Activated B cell treated with CpG ODN at 0.5 μM for 24 hours (primary cell): ENCODE results near the gene ADAMTS8. TPM values are rescaled to one million over a fixed set of nuclear protein-coding genes. Genes with fewer than 3 reads are reported as not detected.

Experiments
- ATAC-seq: fragments of 200-7000 bp; cut with Tn5 transposase; one replicate; pipeline ENCODE4 v1.10.0; 2021; ENCODE audit warnings: low read depth, mild to moderate bottlenecking, moderate library complexity
- CTCF ChIA-PET: fragments of 350-600 bp; sonication (Branson Sonifier 250); formaldehyde crosslinking; loops from one replicate; lab custom pipeline; 2021; ENCODE audit warnings: antibody characterized with exemption; lab: Charles Lee
- POLR2A ChIA-PET: fragments of 350-600 bp; sonication (Branson Sonifier 250); formaldehyde crosslinking; loops from one replicate; lab custom pipeline; 2021; ENCODE audit warnings: antibody characterized with exemption; lab: Charles Lee
- DNase-seq: peaks from one replicate; pipeline ENCODE4 v3.0.0; 2022
- H3K27ac Mint-ChIP-seq: one replicate; pipeline ENCODE4 v1.8.0; 2020; ENCODE audit warnings: mixed read lengths
- H3K27me3 Mint-ChIP-seq: one replicate; pipeline ENCODE4 v1.8.0; 2021; ENCODE audit warnings: mixed read lengths
- H3K36me3 Mint-ChIP-seq: one replicate; pipeline ENCODE4 v1.8.0; 2021; ENCODE audit warnings: low read depth, mixed read lengths
- H3K4me1 Mint-ChIP-seq: one replicate; pipeline ENCODE4 v1.8.0; 2021; ENCODE audit warnings: mixed read lengths
- H3K4me3 Mint-ChIP-seq: one replicate; pipeline ENCODE4 v1.8.0; 2020; ENCODE audit warnings: mild to moderate bottlenecking, mixed read lengths
- H3K9me3 Mint-ChIP-seq: one replicate; pipeline ENCODE4 v1.8.0; 2020; ENCODE audit warnings: mixed read lengths
- intact Hi-C: fragments of 100-400 bp; cut with micrococcal nuclease; formaldehyde crosslinking; loops from one replicate; pipeline ENCODE4 v1.15.1; 2024
- total RNA-seq: library from RNA; stranded (reverse); gene quantifications from 2 replicates; pipeline ENCODE4 v1.2.3, GENCODE V29; 2022
- TF ChIP-seq, protein P1 (sequence below): fragments of 200-600 bp; IDR thresholded peaks from one replicate; pipeline ENCODE4 v1.8.0; 2022; ENCODE audit warnings: antibody characterized with exemption, mild to moderate bottlenecking

Gene ADAMTS8
- total RNA-seq, 1 donor from 2014 or later = not detected

DNA sequence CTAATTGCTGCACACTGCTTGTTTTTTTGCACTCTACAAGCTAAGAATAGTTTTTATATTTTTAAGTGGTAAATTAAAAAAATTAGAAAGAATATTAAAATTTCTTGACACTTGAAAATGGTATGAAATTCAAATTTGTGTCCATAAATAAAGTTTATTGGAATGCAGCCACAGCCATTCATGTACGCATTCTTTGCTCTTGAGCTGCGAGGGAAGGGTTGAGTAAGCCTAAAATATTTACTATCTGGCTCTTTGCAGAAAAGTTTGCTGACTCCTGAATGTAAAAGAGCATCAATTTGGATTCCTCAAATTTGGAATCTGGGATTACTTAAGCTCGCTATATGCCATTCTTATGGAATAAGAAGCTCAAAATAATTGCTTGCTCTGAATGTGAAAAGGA lies 3.4 kb upstream of the ADAMTS8 start:
- Mint-ChIP-seq H3K36me3 (no peaks in the 10 kb centered on the region), H3K4me3 (no peak overlapping the region), H3K4me1 (peaks cover 16% of the 10 kb centered on the region), H3K27me3 (peaks cover 36% of the 10 kb centered on the region), H3K27ac (no peak overlapping the region), H3K9me3 (no peaks in the 10 kb centered on the region)
- intact Hi-C loops = loop anchor here (5.0 kb wide), 1 partner anchor 510 kb away; no protein-coding TSS in a partner anchor
- ChIA-PET POLR2A (no interaction called here), CTCF (interaction anchor here (1.0 to 5.9 kb wide), 7 partner anchors 11 to 484 kb away, joined by 3 to 118 read pairs (median 17); partner anchors contain the start of gene SNX19)
- no peak for ATAC-seq
- no peak for DNase-seq
- TF ChIP-seq, protein P1, sequence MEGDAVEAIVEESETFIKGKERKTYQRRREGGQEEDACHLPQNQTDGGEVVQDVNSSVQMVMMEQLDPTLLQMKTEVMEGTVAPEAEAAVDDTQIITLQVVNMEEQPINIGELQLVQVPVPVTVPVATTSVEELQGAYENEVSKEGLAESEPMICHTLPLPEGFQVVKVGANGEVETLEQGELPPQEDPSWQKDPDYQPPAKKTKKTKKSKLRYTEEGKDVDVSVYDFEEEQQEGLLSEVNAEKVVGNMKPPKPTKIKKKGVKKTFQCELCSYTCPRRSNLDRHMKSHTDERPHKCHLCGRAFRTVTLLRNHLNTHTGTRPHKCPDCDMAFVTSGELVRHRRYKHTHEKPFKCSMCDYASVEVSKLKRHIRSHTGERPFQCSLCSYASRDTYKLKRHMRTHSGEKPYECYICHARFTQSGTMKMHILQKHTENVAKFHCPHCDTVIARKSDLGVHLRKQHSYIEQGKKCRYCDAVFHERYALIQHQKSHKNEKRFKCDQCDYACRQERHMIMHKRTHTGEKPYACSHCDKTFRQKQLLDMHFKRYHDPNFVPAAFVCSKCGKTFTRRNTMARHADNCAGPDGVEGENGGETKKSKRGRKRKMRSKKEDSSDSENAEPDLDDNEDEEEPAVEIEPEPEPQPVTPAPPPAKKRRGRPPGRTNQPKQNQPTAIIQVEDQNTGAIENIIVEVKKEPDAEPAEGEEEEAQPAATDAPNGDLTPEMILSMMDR = no peak

DNA sequence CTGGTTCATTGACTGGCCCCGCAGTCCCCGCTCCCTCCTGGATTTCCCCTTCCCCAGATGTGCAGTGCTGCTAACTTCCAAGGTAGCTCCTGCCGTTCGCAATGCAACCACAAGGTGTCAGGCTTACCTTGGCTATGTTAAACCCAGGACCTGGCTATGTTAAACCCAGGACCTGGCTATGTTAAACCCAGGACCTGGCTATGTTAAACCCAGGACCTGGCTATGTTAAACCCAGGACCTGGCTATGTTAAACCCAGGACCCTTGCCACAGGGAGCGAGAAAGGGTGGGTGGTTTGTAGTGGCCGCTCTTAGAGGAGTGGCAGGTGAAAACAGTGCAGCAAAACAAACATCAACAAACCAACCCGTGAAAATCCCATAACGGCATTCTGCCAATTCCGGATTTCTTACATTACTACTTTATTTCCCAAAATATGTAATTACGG lies 2.9 kb upstream of the ADAMTS8 start:
- Mint-ChIP-seq H3K27me3 (peaks cover 40% of the 10 kb centered on the region), H3K4me1 (peaks cover 16% of the 10 kb centered on the region), H3K36me3 (no peaks in the 10 kb centered on the region), H3K4me3 (no peak overlapping the region), H3K9me3 (no peaks in the 10 kb centered on the region), H3K27ac (no peak overlapping the region)
- intact Hi-C loops = loop anchor here (5.0 kb wide), 1 partner anchor 509 kb away; no protein-coding TSS in a partner anchor
- DNase-seq (peak; percentile 48), ATAC-seq (peak; percentile 63)
- ChIA-PET POLR2A (no interaction called here), CTCF (interaction anchor here (0.7 to 5.9 kb wide), 9 partner anchors 11 to 485 kb away, joined by 3 to 118 read pairs (median 12); partner anchors contain the start of gene SNX19)
- TF ChIP-seq, protein P1 = no peak

DNA sequence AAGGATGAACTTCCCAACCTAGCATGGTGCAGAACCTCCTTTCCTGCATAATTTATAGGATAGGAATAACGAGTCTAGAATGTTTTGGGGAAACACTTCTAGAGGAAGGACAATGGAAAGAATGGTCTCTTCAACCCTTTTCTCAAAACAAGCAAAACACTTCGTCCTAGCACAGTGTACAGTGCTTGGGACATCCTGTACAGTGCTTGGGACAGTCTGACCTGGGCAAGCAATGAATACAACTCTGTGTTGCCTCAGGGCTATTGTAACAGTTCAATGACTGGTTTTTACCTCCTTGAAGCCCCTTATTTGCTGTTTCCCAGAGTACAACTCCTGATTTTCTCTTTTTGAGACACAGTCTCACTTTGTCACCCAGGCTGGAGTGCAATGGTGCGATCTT lies 1.6 kb upstream of the ADAMTS8 start:
- peaks cover 48% of the 10 kb centered on the region for H3K27me3 Mint-ChIP-seq
- CTCF ChIA-PET = interaction anchor here (0.9 to 5.9 kb wide), 5 partner anchors 13 to 468 kb away, joined by 3 to 43 read pairs (median 17); no protein-coding TSS in a partner anchor
- H3K4me1 Mint-ChIP-seq = peaks cover 16% of the 10 kb centered on the region

DNA sequence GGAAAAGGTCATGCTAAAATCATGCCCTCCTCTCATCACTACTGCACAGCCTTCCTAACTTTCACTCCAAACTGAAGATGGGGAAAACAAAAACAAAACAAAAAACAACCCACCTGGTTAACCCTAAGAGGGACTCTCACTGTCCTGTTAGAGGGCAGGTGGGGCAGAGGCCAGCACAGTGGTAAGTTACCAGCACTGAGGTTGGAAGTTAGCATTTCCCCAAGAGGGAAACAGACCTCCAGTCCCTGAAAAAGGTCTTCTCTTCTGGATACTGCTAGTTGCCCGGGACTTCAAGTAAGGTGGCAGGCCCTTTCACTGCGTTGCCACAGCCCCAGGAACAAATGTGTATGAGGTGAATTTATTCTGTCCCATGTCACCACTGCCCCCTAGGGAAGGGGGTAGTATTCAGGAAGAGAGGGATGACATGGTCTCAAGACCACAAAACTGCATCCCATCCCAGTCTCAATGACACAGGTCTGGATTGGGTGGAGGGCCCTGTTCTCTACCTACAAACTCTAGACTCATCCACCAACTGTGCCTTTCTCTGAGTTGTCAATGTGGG lies 792 bp upstream of the ADAMTS8 start:
- CTCF ChIA-PET = interaction anchor here (1.6 kb wide), 1 partner anchor 433 kb away, joined by 3 read pairs; no protein-coding TSS in a partner anchor
- peaks cover 16% of the 10 kb centered on the region for H3K4me1 Mint-ChIP-seq
- H3K27me3 Mint-ChIP-seq = peaks cover 53% of the 10 kb centered on the region
- POLR2A ChIA-PET = no interaction called here
- H3K9me3 Mint-ChIP-seq = no peaks in the 10 kb centered on the region
- H3K4me3 Mint-ChIP-seq = no peak overlapping the region
- TF ChIP-seq, protein P1 = no peak
- DNase-seq = no peak
- no peaks in the 10 kb centered on the region for H3K36me3 Mint-ChIP-seq
- intact Hi-C loops = no loop called here
- no peak for ATAC-seq
- H3K27ac Mint-ChIP-seq = no peak overlapping the region

More for the DNA sequence above, 1.6 kb upstream of the ADAMTS8 start:
- TF ChIP-seq, protein P1 = no peak
- Mint-ChIP-seq H3K9me3 (no peaks in the 10 kb centered on the region), H3K4me3 (no peak overlapping the region), H3K36me3 (no peaks in the 10 kb centered on the region), H3K27ac (no peak overlapping the region)
- no peak for ATAC-seq
- DNase-seq = no peak
- POLR2A ChIA-PET = no interaction called here
- intact Hi-C loops = loop anchor here (5.0 kb wide), 1 partner anchor 508 kb away; no protein-coding TSS in a partner anchor

DNA sequence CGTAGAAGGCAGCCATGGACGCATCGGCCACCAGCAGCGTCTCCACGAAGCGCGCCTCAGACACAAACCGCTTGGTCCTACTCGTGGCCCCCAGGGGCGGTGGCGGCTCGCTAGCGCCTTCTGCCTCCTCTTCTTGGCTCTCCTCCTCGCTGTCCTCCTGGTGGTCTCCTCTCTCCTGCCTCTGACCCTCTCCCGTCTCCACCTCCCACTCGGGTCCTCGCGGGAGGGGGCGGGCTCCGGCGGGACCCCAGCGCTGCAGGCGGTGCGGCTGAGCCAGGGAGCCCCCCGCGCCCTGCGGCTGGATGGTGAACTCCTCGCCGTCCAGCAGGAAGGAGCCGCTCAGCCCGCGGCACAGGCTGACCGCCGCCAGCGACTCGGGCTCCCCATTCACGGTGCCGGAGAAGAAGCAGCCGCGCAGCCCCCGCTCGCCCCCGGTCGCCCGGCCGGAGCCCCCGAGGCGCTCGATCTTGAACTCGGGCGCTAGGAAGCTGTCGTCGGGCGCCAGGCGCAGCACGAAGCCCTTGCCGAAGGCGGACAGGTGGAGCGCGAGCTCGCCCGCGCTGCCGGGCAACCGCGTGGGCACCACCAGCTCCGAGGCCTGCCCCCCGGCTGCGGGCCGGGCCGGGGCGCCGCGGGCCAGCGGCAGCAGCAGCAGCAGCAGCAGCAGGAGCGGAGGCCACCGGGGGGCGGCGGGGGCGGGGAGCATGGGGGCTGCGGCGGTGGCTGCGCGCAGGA lies 661 bp downstream of the ADAMTS8 start:
- Mint-ChIP-seq H3K4me1 (peaks cover 16% of the 10 kb centered on the region), H3K27ac (no peak overlapping the region), H3K36me3 (no peaks in the 10 kb centered on the region), H3K27me3 (peaks cover 56% of the 10 kb centered on the region), H3K4me3 (no peak overlapping the region), H3K9me3 (no peaks in the 10 kb centered on the region)
- intact Hi-C loops = no loop called here
- TF ChIP-seq, protein P1 = no peak
- ATAC-seq (no peak), DNase-seq (no peak)
- ChIA-PET POLR2A (no interaction called here), CTCF (interaction anchor here (1.1 to 1.6 kb wide), 2 partner anchors 215 to 435 kb away, joined by 3 read pairs; no protein-coding TSS in a partner anchor)
